ENCODE data around the gene QRFP. TPM values are rescaled to one million over a fixed set of nuclear protein-coding genes. Genes with fewer than 3 reads are reported as not detected.

The QRFP gene
- total RNA-seq, 1 experiment from 2014 or later, result not detected

- H3K4me1 Mint-ChIP-seq, result peaks cover 0 to 12% of the 10 kb centered on the region in 2 experiments; a peak in 1 of 4 replicates
- no peak overlapping the region for H4K5ac ChIP-seq (ENCODE audit: insufficient read length, low read depth, low read length)
- no peaks in the 10 kb centered on the region; a peak in 1 of 7 replicates for H3K36me3 Mint-ChIP-seq (ENCODE audit: insufficient read depth in 1 of 3, low read depth in 3 of 3)
- no peaks in the 10 kb centered on the region for H4K20me1 ChIP-seq (ENCODE audit: control insufficient read depth, insufficient read depth, insufficient read length)
- no peak overlapping the region for H3K27ac ChIP-seq (ENCODE audit: insufficient read length, low read depth, low read length)
- no peaks in the 10 kb centered on the region for H3K4me1 ChIP-seq (ENCODE audit: insufficient read depth, low read length)
- no peak overlapping the region for H3T11ph ChIP-seq (ENCODE audit: low read length)
- no peaks in the 10 kb centered on the region for H3K9me3 Mint-ChIP-seq
- H2BK20ac ChIP-seq (ENCODE audit: low read depth, low read length, poor library complexity, severe bottlenecking), result no peak overlapping the region
- no peak overlapping the region for H3K23ac ChIP-seq (ENCODE audit: insufficient read length, low read depth, low read length)
- H2BK12ac ChIP-seq (ENCODE audit: insufficient read length, low read depth, low read length), result no peak overlapping the region
- no peak overlapping the region for H3K4me2 ChIP-seq (ENCODE audit: insufficient read depth, insufficient read length, low read length)
- H3K4me3 Mint-ChIP-seq, result no peak overlapping the region
- H3K4ac ChIP-seq (ENCODE audit: low read depth, low read length), result no peak overlapping the region
- H3K14ac ChIP-seq (ENCODE audit: insufficient read depth, low read length), result no peak overlapping the region; the same call in 1 of the 2 replicates
- no peaks in the 10 kb centered on the region for H3K23me2 ChIP-seq (ENCODE audit: insufficient read length, low read depth, low read length, poor library complexity, severe bottlenecking)
- TF ChIP-seq CTCF (conservative IDR thresholded peaks at IDR 0.05), result no peak
- H4K91ac ChIP-seq (ENCODE audit: insufficient read length, low read depth, low read length), result no peak overlapping the region
- H2AK5ac ChIP-seq (ENCODE audit: insufficient read length, low read length), result no peak overlapping the region
- H3K79me1 ChIP-seq (ENCODE audit: insufficient read depth, low read depth, low read length, poor library complexity, severe bottlenecking), result no peaks in the 10 kb centered on the region
- WGBS (ENCODE audit: extremely low coverage, insufficient read length, low lambda C conversion rate), result no CpG with 5 or more reads among the region's 27 CpGs
- H3K79me2 ChIP-seq (ENCODE audit: insufficient read depth, low read length), result no peaks in the 10 kb centered on the region
- no peak overlapping the region for H2BK15ac ChIP-seq (ENCODE audit: low read depth, low read length)
- DNase-seq, result no peak
- H3K9ac ChIP-seq (ENCODE audit: extremely low read depth, insufficient read length, low read length), result no peak overlapping the region
- no peak overlapping the region for H2AFZ ChIP-seq (ENCODE audit: low read length)
- no peak overlapping the region for H2BK120ac ChIP-seq (ENCODE audit: low read depth, low read length, poor library complexity, severe bottlenecking)
- no peak overlapping the region for H2BK5ac ChIP-seq (ENCODE audit: insufficient read length, low read length)
- H3K56ac ChIP-seq (ENCODE audit: insufficient read length, low read depth, low read length), result no peak overlapping the region
- H3K18ac ChIP-seq (ENCODE audit: insufficient read length, low read depth, low read length), result no peak overlapping the region
- H3K27ac Mint-ChIP-seq, result no peak overlapping the region
- no peaks in the 10 kb centered on the region for H3K9me3 ChIP-seq (ENCODE audit: control insufficient read depth, low read depth, low read length)
- H3K27me3 ChIP-seq (ENCODE audit: insufficient read depth, low read length), result no peaks in the 10 kb centered on the region
- no peak overlapping the region for H4K8ac ChIP-seq (replicated peaks; ENCODE audit: insufficient read length, low read depth, low read length)
- peaks cover 3% of the 10 kb centered on the region; the same call in 1 of the 2 replicates for H3K27me3 Mint-ChIP-seq (ENCODE audit: low read depth)
Measured at GRCh38 chr9:130902204-130903185, 5.9 kb upstream of the QRFP start.
